SKM-1 (cell line): Measurements from ENCODE around the gene POU2AF1.

Experiments
- DNase-seq: peaks from one replicate; lab custom pipeline; 2025; ENCODE audit not compliant: unreplicated experiment; lab: John Stamatoyannopoulos, UW

Gene POU2AF1

GRCh38 chr11:111348147-111348546 is 30.9 kb downstream of the POU2AF1 start:
- no peak for DNase-seq

GRCh38 chr11:111347723-111348115 is 31.4 kb downstream of the POU2AF1 start:
- no peak for DNase-seq

GRCh38 chr11:111347002-111347722 is 31.9 kb downstream of the POU2AF1 start:
- DNase-seq = no peak

- no peak for DNase-seq
Measured at GRCh38 chr11:111344032-111344431, 35.0 kb downstream of the POU2AF1 start.

- DNase-seq = no peak
Measured at GRCh38 chr11:111342329-111342728, 36.7 kb downstream of the POU2AF1 start.

- no peak for DNase-seq
Measured at GRCh38 chr11:111339758-111340388, 39.2 kb downstream of the POU2AF1 start.

- no peak for DNase-seq
Measured at GRCh38 chr11:111336582-111337256, 42.4 kb downstream of the POU2AF1 start.

- no peak for DNase-seq
Measured at GRCh38 chr11:111336062-111336461, 43.0 kb downstream of the POU2AF1 start.

- DNase-seq = no peak
Measured at GRCh38 chr11:111335549-111335948, 43.5 kb downstream of the POU2AF1 start.

- no peak for DNase-seq
Measured at GRCh38 chr11:111334532-111335502, 44.3 kb downstream of the POU2AF1 start.

- DNase-seq = no peak
Measured at GRCh38 chr11:111331711-111332479, 47.2 kb downstream of the POU2AF1 start.

GRCh38 chr11:111330234-111330893 is 48.7 kb downstream of the POU2AF1 start:
- no peak for DNase-seq

- DNase-seq = no peak
Measured at GRCh38 chr11:111329306-111330204, 49.5 kb downstream of the POU2AF1 start.

GRCh38 chr11:111327908-111328624 is 51.0 kb downstream of the POU2AF1 start:
- no peak for DNase-seq

- no peak for DNase-seq
Measured at GRCh38 chr11:111326824-111327223, 52.3 kb downstream of the POU2AF1 start.

GRCh38 chr11:111325259-111325658 is 53.8 kb downstream of the POU2AF1 start:
- DNase-seq = no peak

GRCh38 chr11:111324277-111324720 is 54.8 kb downstream of the POU2AF1 start:
- DNase-seq = no peak

GRCh38 chr11:111322534-111322933 is 56.5 kb downstream of the POU2AF1 start:
- DNase-seq = no peak
